Measurements from ENCODE around the gene MTCL1.
"Not testable (repeated sequence)": the region's sequence is repeated elsewhere in the genome, so short reads cannot be mapped to it uniquely, and the experiment has no call there.

The MTCL1 gene

GRCh38 chr18:8744656-8745055 lies 39.3 kb downstream of the MTCL1 start:
- no peak for DNase-seq

GRCh38 chr18:8745355-8746014 lies 40.1 kb downstream of the MTCL1 start:
- no peak for DNase-seq

GRCh38 chr18:8747440-8747937 lies 42.1 kb downstream of the MTCL1 start:
- no peak for DNase-seq

- no peak for DNase-seq
Observed at GRCh38 chr18:8749492-8749891, 44.1 kb downstream of the MTCL1 start.

GRCh38 chr18:8750954-8751415 lies 45.6 kb downstream of the MTCL1 start:
- no peak for DNase-seq

- no peak for DNase-seq
Observed at GRCh38 chr18:8751692-8752091, 46.3 kb downstream of the MTCL1 start.

- DNase-seq, result no peak
Observed at GRCh38 chr18:8752329-8752728, 47.0 kb downstream of the MTCL1 start.

GRCh38 chr18:8754995-8755960 lies 49.9 kb downstream of the MTCL1 start:
- DNase-seq, result no peak

- no peak for DNase-seq
Observed at GRCh38 chr18:8756571-8756970, 51.2 kb downstream of the MTCL1 start.

- DNase-seq, result no peak
Observed at GRCh38 chr18:8757396-8757997, 52.1 kb downstream of the MTCL1 start.

GRCh38 chr18:8758466-8758865 lies 53.1 kb downstream of the MTCL1 start:
- no peak for DNase-seq

GRCh38 chr18:8760984-8761383 lies 55.6 kb downstream of the MTCL1 start:
- DNase-seq, result no peak

- not testable (repeated sequence) for DNase-seq
Observed at GRCh38 chr18:8761535-8761934, 56.2 kb downstream of the MTCL1 start.

GRCh38 chr18:8762968-8763367 lies 57.6 kb downstream of the MTCL1 start:
- no peak for DNase-seq

GRCh38 chr18:8763611-8764010 lies 58.3 kb downstream of the MTCL1 start:
- no peak for DNase-seq

GRCh38 chr18:8765783-8766463 lies 60.6 kb downstream of the MTCL1 start:
- peak; percentile 63 for DNase-seq

- DNase-seq, result no peak
Observed at GRCh38 chr18:8766559-8767293, 61.4 kb downstream of the MTCL1 start.

- no peak for DNase-seq
Observed at GRCh38 chr18:8767340-8767739, 62.0 kb downstream of the MTCL1 start.

- DNase-seq, result no peak
Observed at GRCh38 chr18:8769509-8770095, 64.2 kb downstream of the MTCL1 start.

GRCh38 chr18:8770657-8771056 lies 65.3 kb downstream of the MTCL1 start:
- no peak for DNase-seq

- DNase-seq, result no peak
Observed at GRCh38 chr18:8771930-8772329, 66.6 kb downstream of the MTCL1 start.

GRCh38 chr18:8773980-8774379 lies 68.6 kb downstream of the MTCL1 start:
- DNase-seq, result no peak
